Osteoblast (primary cell): ENCODE data around the gene FBLN5. TPM values are rescaled to one million over a fixed set of nuclear protein-coding genes. Genes with fewer than 3 reads are reported as not detected.

ENCODE experiments used
- DNase-seq: peaks from one replicate; pipeline ENCODE4 v3.0.0; 2011; ENCODE audit warnings: low spot score, mixed read lengths; ENCODE audit not compliant: insufficient read length; ENCODE audit errors: missing footprints
- H2AFZ ChIP-seq: 2 replicates; pipeline ENCODE4 v1.6.0; 2011; ENCODE audit warnings: mild to moderate bottlenecking, low read length
- H3K27ac ChIP-seq: 2 replicates; pipeline ENCODE4 v1.5.1; 2011; ENCODE audit warnings: mild to moderate bottlenecking, low read depth, low read length, moderate library complexity
- H3K27me3 ChIP-seq: 2 replicates; pipeline ENCODE4 v1.6.0; 2012; ENCODE audit warnings: mild to moderate bottlenecking, control low read depth, inconsistent platforms, low read length, moderate library complexity; ENCODE audit not compliant: insufficient read depth
- H3K36me3 ChIP-seq: 2 replicates; pipeline ENCODE4 v1.5.1; 2011; ENCODE audit warnings: mild to moderate bottlenecking, low read length, control low read depth, moderate library complexity; ENCODE audit not compliant: insufficient read depth
- H3K4me1 ChIP-seq: 2 replicates; pipeline ENCODE4 v1.5.1; 2011; ENCODE audit warnings: mild to moderate bottlenecking, low read length, control low read depth, moderate library complexity; ENCODE audit not compliant: insufficient read depth
- H3K4me2 ChIP-seq: 2 replicates; pipeline ENCODE4 v1.6.0; 2011; ENCODE audit warnings: mild to moderate bottlenecking, low read length; ENCODE audit not compliant: insufficient read depth
- H3K4me3 ChIP-seq: fragments of 200-600 bp; sonication (generic); 3 replicates; pipeline ENCODE4 v1.5.1; 2012; ENCODE audit warnings: mild to moderate bottlenecking, low read length, inconsistent platforms; ENCODE audit not compliant: insufficient read depth
- H3K79me2 ChIP-seq: 2 replicates; pipeline ENCODE4 v1.6.0; 2012; ENCODE audit warnings: mild to moderate bottlenecking, low read length, control low read depth, inconsistent platforms; ENCODE audit not compliant: insufficient read depth
- H3K9me3 ChIP-seq: 2 replicates; pipeline ENCODE4 v1.5.1; 2011; ENCODE audit warnings: low read depth, low read length, control low read depth
- H4K20me1 ChIP-seq: 2 replicates; pipeline ENCODE4 v1.6.0; 2012; ENCODE audit warnings: mild to moderate bottlenecking, low read length, control low read depth; ENCODE audit not compliant: insufficient read depth
- total RNA-seq: library from RNA; depleted of rRNA; stranded (reverse); fragments of >200 nt; gene quantifications from 2 replicates; pipeline ENCODE4 v1.2.3, GENCODE V29; 2012
- TF ChIP-seq, protein P1 (sequence below): IDR thresholded peaks from 2 replicates; pipeline ENCODE4 v1.5.1; 2011; ENCODE audit warnings: mild to moderate bottlenecking, low read depth, low read length, moderate library complexity; ENCODE audit errors: extremely low read depth

Gene FBLN5
- total RNA-seq, 1 donor: 22.1 TPM

GRCh38 chr14:91975763-91976162 lies 28.3 kb upstream of the FBLN5 start:
- Histone ChIP-seq H3K36me3 (peaks cover 31% of the 10 kb centered on the region), H2AFZ (no peak overlapping the region), H3K9me3 (no peaks in the 10 kb centered on the region), H3K27ac (no peak overlapping the region), H4K20me1 (peaks cover 8% of the 10 kb centered on the region), H3K4me2 (no peak overlapping the region), H3K27me3 (no peaks in the 10 kb centered on the region), H3K4me3 (no peak overlapping the region), H3K4me1 (peaks cover 21% of the 10 kb centered on the region), H3K79me2 (peaks cover 3% of the 10 kb centered on the region)
- DNase-seq: no peak
- TF ChIP-seq, protein P1, sequence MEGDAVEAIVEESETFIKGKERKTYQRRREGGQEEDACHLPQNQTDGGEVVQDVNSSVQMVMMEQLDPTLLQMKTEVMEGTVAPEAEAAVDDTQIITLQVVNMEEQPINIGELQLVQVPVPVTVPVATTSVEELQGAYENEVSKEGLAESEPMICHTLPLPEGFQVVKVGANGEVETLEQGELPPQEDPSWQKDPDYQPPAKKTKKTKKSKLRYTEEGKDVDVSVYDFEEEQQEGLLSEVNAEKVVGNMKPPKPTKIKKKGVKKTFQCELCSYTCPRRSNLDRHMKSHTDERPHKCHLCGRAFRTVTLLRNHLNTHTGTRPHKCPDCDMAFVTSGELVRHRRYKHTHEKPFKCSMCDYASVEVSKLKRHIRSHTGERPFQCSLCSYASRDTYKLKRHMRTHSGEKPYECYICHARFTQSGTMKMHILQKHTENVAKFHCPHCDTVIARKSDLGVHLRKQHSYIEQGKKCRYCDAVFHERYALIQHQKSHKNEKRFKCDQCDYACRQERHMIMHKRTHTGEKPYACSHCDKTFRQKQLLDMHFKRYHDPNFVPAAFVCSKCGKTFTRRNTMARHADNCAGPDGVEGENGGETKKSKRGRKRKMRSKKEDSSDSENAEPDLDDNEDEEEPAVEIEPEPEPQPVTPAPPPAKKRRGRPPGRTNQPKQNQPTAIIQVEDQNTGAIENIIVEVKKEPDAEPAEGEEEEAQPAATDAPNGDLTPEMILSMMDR: no peak

DNA sequence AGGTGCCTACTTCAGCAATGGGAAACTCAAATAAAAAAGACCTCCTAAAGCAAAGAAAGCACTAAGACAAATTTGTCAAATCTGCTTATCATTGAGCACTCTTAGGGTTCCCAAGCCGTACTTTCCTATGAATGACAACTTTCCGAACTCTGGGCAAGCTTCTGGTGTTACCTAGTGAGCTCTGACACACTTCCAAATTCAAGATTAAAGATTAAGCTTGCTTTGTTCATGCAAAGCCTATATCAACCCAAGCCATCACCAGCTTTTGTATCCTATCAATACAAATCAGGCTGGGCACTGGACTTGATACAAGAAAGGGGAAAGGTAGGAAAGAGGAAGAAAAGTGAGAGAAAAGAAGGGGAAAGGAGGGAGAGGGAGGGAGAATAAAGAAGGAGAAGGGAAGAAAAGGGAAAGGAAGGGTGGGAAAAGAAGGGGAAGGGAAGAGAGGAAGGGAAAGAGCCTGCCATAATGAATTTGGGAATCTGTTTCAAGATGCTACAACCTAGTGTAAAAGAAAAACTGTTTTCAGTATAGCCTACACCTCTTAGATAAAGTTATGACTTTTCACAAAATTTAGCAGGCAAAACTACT lies 23.8 kb upstream of the FBLN5 start:
- Histone ChIP-seq H3K27me3 (no peaks in the 10 kb centered on the region), H3K4me2 (no peak overlapping the region), H3K4me3 (no peak overlapping the region), H3K79me2 (no peaks in the 10 kb centered on the region), H3K4me1 (no peaks in the 10 kb centered on the region), H3K27ac (no peak overlapping the region), H2AFZ (no peak overlapping the region), H4K20me1 (no peaks in the 10 kb centered on the region), H3K36me3 (peaks cover 51% of the 10 kb centered on the region), H3K9me3 (no peaks in the 10 kb centered on the region)
- TF ChIP-seq, protein P1: no peak
- DNase-seq: no peak

DNA sequence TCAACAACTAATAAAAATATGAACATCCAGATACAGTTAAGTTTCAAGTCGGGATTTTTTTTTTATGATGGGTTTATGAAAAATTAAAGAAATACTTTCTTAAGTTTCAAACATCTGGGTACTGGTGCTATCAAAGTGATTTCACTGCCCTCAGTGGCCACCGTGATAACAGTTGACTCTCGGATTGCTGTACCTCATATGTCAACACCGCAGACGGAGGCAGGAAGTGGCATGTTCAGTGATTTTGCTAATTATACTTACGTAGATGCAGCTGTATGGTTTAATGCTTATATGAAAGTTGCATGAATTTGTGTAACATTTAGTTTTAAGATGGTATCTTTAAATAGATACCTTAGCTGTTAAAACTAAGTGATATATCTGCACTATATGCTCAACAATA lies 20.8 kb upstream of the FBLN5 start:
- DNase-seq: no peak
- Histone ChIP-seq H3K36me3 (peaks cover 40% of the 10 kb centered on the region), H3K27ac (no peak overlapping the region), H3K4me1 (no peaks in the 10 kb centered on the region), H2AFZ (no peak overlapping the region), H3K27me3 (no peaks in the 10 kb centered on the region), H4K20me1 (no peaks in the 10 kb centered on the region), H3K4me3 (no peak overlapping the region), H3K4me2 (no peak overlapping the region), H3K79me2 (no peaks in the 10 kb centered on the region), H3K9me3 (no peaks in the 10 kb centered on the region)
- TF ChIP-seq, protein P1: no peak

DNA sequence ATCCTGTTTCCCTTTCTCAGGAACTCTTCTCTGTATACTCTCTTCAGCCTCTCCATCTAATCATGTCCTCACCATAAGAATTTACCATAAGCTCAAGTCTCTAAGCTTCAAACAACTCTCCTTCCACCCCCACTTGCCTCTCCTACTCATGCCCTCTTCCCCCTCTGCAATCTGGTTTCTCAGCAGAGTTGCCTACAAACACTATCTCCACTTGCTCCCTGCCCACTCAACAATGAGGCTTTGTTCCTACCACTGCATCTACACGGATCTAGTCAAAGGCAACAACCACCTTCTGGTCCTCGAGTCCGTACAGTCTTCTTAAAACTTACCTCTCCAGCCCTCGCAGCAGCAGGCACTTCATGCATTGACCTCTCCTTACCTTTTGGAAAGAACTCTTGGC lies 17.2 kb upstream of the FBLN5 start:
- Histone ChIP-seq H3K4me3 (no peak overlapping the region), H3K4me1 (no peaks in the 10 kb centered on the region), H2AFZ (no peak overlapping the region), H3K27ac (no peak overlapping the region), H3K4me2 (no peak overlapping the region), H3K9me3 (no peaks in the 10 kb centered on the region), H3K27me3 (no peaks in the 10 kb centered on the region), H3K36me3 (peaks cover 18% of the 10 kb centered on the region), H4K20me1 (no peaks in the 10 kb centered on the region), H3K79me2 (no peaks in the 10 kb centered on the region)
- no peak for DNase-seq
- TF ChIP-seq, protein P1: no peak
